SK-N-SH (cell line): ENCODE measurements around the gene ELF4. TPM values are rescaled to one million over a fixed set of nuclear protein-coding genes. Genes with fewer than 3 reads are reported as not detected.

Experiments
- CTCF ChIA-PET: fragments of 300-600, 350-600 bp; formaldehyde crosslinking; extraction: SDS; loops from one replicate; lab custom pipeline; 2021; lab: Yijun Ruan, JAX
- POLR2A ChIA-PET: fragments of 350-600 bp; sonication (Branson Sonifier 250); formaldehyde crosslinking; extraction: SDS; loops from one replicate; lab custom pipeline; 2020; ENCODE audit warnings: antibody characterized with exemption, inconsistent platforms; lab: Yijun Ruan, JAX
- DNase-seq: peaks from one replicate; pipeline ENCODE4 v3.0.0; 2012
- H2AFZ ChIP-seq: fragments of 200-600 bp; sonication (generic); 2 replicates; pipeline ENCODE4 v1.8.1; 2016; ENCODE audit warnings: antibody characterized with exemption, mild to moderate bottlenecking, low read depth
- H3F3A ChIP-seq: fragments of 200-600 bp; sonication (generic); replicated peaks from 2 replicates; pipeline ENCODE3; 2016; ENCODE audit warnings: antibody characterized with exemption, mild to moderate bottlenecking; ENCODE audit not compliant: insufficient read depth
- H3K27ac ChIP-seq, 2 experiments: fragments of 200-500 bp in 1 of 2; fragments of 200-600 bp in 1 of 2; sonication (Bioruptor generic) in 1 of 2; sonication (generic), shearing (Covaris generic) in 1 of 2; 2 replicates each; pipeline versions ENCODE4 v1.5.1 to v1.6.1; 2014 to 2016; ENCODE audit warnings: low read depth in 2 of 2, inconsistent platforms in 1 of 2, low read length in 1 of 2, mild to moderate bottlenecking in 1 of 2, mixed read lengths in 1 of 2
- H3K27me3 ChIP-seq: fragments of 200-600 bp; sonication (generic), shearing (Covaris generic); 2 replicates; pipeline ENCODE4 v1.6.1; 2016; ENCODE audit warnings: mixed run types; ENCODE audit not compliant: insufficient read depth
- H3K36me3 ChIP-seq, 2 experiments: fragments of 200-500 bp in 1 of 2; fragments of 200-600 bp in 1 of 2; sonication (Bioruptor generic) in 1 of 2; sonication (generic) in 1 of 2; replicated peaks in 1 of 2; 2 replicates each; pipeline versions ENCODE3 to v1.5.1; 2014 to 2016; ENCODE audit warnings: low read length in 1 of 2, mild to moderate bottlenecking in 1 of 2; ENCODE audit not compliant: insufficient read depth in 2 of 2, control insufficient read depth in 1 of 2
- H3K4me1 ChIP-seq, 2 experiments: fragments of 200-500 bp in 1 of 2; fragments of 200-600 bp in 1 of 2; sonication (Bioruptor generic) in 1 of 2; sonication (generic), shearing (Covaris generic) in 1 of 2; 2 replicates each; pipeline versions ENCODE4 v1.5.1 to v1.6.1; 2014 to 2016; ENCODE audit warnings: low read depth in 1 of 2, low read length in 1 of 2, mixed run types in 1 of 2; ENCODE audit not compliant: insufficient read depth in 2 of 2, control insufficient read depth in 1 of 2
- H3K4me2 ChIP-seq: fragments of 200-600 bp; sonication (generic), shearing (Covaris generic); 2 replicates; pipeline ENCODE4 v1.6.1; 2017; ENCODE audit warnings: mixed run types
- H3K4me3 ChIP-seq, 2 experiments: fragments of 200-500 bp in 1 of 2; fragments of 200-600 bp in 1 of 2; sonication (Bioruptor generic) in 1 of 2; sonication (generic), shearing (Covaris generic) in 1 of 2; 2 replicates each; pipeline versions ENCODE4 v1.5.1 to v1.8.1; 2014 to 2016; ENCODE audit warnings: low read depth in 2 of 2, inconsistent platforms in 1 of 2, low read length in 1 of 2, mild to moderate bottlenecking in 1 of 2, mixed read lengths in 1 of 2, moderate library complexity in 1 of 2
- H3K79me2 ChIP-seq: fragments of 200-600 bp; sonication (generic); 2 replicates; pipeline ENCODE4 v1.8.1; 2017; ENCODE audit warnings: mild to moderate bottlenecking; ENCODE audit not compliant: insufficient read depth
- H3K9ac ChIP-seq: fragments of 200-600 bp; sonication (generic); 2 replicates; pipeline ENCODE4 v1.6.1; 2017; ENCODE audit warnings: mixed run types
- H3K9me2 ChIP-seq: fragments of 200-600 bp; sonication (generic); 2 replicates; pipeline ENCODE4 v1.6.1; 2017; ENCODE audit warnings: mixed run types
- H3K9me3 ChIP-seq: fragments of 200-600 bp; sonication (generic); 2 replicates; pipeline ENCODE4 v1.6.1; 2017; ENCODE audit warnings: mixed run types, mild to moderate bottlenecking, moderate library complexity
- H4K20me1 ChIP-seq: fragments of 200-600 bp; sonication (generic); 2 replicates; pipeline ENCODE4 v1.6.1; 2017; ENCODE audit warnings: mild to moderate bottlenecking, mixed run types; ENCODE audit not compliant: insufficient read depth
- CHD2 ChIP-seq: fragments of 150-350 bp; IDR thresholded peaks from 2 replicates; pipeline ENCODE4 v1.6.1; 2018; ENCODE audit warnings: low read length; ENCODE audit not compliant: partially characterized antibody
- CTCF ChIP-seq: fragments of 200-600 bp; sonication (generic); IDR thresholded peaks from 2 replicates; pipeline ENCODE4 v1.6.1; 2017; ENCODE audit warnings: antibody characterized with exemption, mild to moderate bottlenecking, moderate library complexity
- EZH2phosphoT487 ChIP-seq: fragments of 200-600 bp; sonication (generic); IDR thresholded peaks from 2 replicates; pipeline ENCODE4 v1.6.1; 2017; ENCODE audit warnings: low read depth, mixed run types, mild to moderate bottlenecking, antibody characterized with exemption, moderate library complexity, borderline replicate concordance
- FOXM1 ChIP-seq: IDR thresholded peaks from 2 replicates; pipeline ENCODE4 v1.4.0; 2012; ENCODE audit warnings: low read depth, mild to moderate bottlenecking
- IRF3 ChIP-seq: fragments of 150-350 bp; IDR thresholded peaks from 2 replicates; pipeline ENCODE4 v1.6.1; 2016; ENCODE audit warnings: mild to moderate bottlenecking, low read depth, low read length
- MAX ChIP-seq: IDR thresholded peaks from 2 replicates; pipeline ENCODE4 v1.4.0; 2012; ENCODE audit warnings: low read depth
- MXI1 ChIP-seq: IDR thresholded peaks from 2 replicates; pipeline ENCODE4 v1.6.1; 2012; ENCODE audit warnings: mild to moderate bottlenecking, low read depth, low read length, improper control_type of control experiment
- NFIC ChIP-seq: IDR thresholded peaks from 2 replicates; pipeline ENCODE4 v1.4.0; 2012; ENCODE audit warnings: borderline replicate concordance
- NRF1 ChIP-seq: IDR thresholded peaks from 2 replicates; pipeline ENCODE4 v1.6.1; 2012; ENCODE audit warnings: low read depth, mild to moderate bottlenecking, low read length
- PBX3 ChIP-seq: IDR thresholded peaks from 2 replicates; pipeline ENCODE4; 2012
- POLR2AphosphoS5 ChIP-seq: IDR thresholded peaks from 2 replicates; pipeline ENCODE4 v1.6.1; 2012; ENCODE audit warnings: low read depth, low read length
- RCOR1 ChIP-seq: fragments of 150-350 bp; IDR thresholded peaks from 2 replicates; pipeline ENCODE4 v1.6.1; 2017; ENCODE audit warnings: antibody characterized with exemption, low read length
- TAF1 ChIP-seq: IDR thresholded peaks from 2 replicates; pipeline ENCODE4 v1.6.1; 2012; ENCODE audit warnings: low read depth, mild to moderate bottlenecking, low read length, moderate library complexity, borderline replicate concordance
- TEAD4 ChIP-seq: IDR thresholded peaks from 2 replicates; pipeline ENCODE4 v1.4.0; 2012; ENCODE audit warnings: mild to moderate bottlenecking, borderline replicate concordance; ENCODE audit not compliant: insufficient read depth
- USF1 ChIP-seq: IDR thresholded peaks from 2 replicates; pipeline ENCODE4 v1.4.0; 2012; ENCODE audit warnings: low read depth, borderline replicate concordance
- ZBTB33 ChIP-seq: IDR thresholded peaks from 2 replicates; pipeline ENCODE4 v1.4.0; 2012; ENCODE audit warnings: low read depth, borderline replicate concordance
- WGBS: methylation state at CpG from one replicate; pipeline ENCODE4 v1.1.6; 2017; ENCODE audit warnings: low lambda C conversion rate; 5-methylcytosine and 5-hydroxymethylcytosine counted together
- polyA plus RNA-seq, 3 experiments: library from polyadenylated mRNA; depleted of rRNA; stranded (reverse); fragments of >200 nt; gene quantifications; 2 replicates each; pipeline ENCODE4 v1.2.3, GENCODE V29; 2012

Gene ELF4
- polyA plus RNA-seq, 1 of the 3 experiments (the other 2 are of a cell fraction), result 9.6 TPM

- Histone ChIP-seq H3K9me3 (no peaks in the 10 kb centered on the region), H3K79me2 (no peaks in the 10 kb centered on the region), H3K4me1 (peaks cover 9 to 15% of the 10 kb centered on the region in 2 experiments; a peak in 3 of 4 replicates), H3K9me2 (no peaks in the 10 kb centered on the region), H4K20me1 (no peaks in the 10 kb centered on the region), H3K36me3 (peaks cover under 1 to 1% of the 10 kb centered on the region in 2 experiments), H3K27ac (no peak overlapping the region), H3F3A (peaks cover 3% of the 10 kb centered on the region), H2AFZ (no peak overlapping the region), H3K27me3 (peaks cover 8% of the 10 kb centered on the region; the same call in 1 of the 2 replicates), H3K9ac (no peak overlapping the region), H3K4me2 (peak overlapping the region; percentile 44), H3K4me3 (no peak overlapping the region)
- DNase-seq, result no peak
- WGBS, result 43% methylated on average over 12 of the region's 14 CpGs
- TF ChIP-seq CHD2 (no peak), NFIC (no peak), ZBTB33 (no peak), TEAD4 (no peak), FOXM1 (no peak), NRF1 (no peak), MXI1 (no peak), USF1 (no peak), IRF3 (no peak), MAX (no peak), PBX3 (no peak), TAF1 (no peak), EZH2phosphoT487 (no peak), RCOR1 (no peak), CTCF (no peak), POLR2AphosphoS5 (no peak)
- ChIA-PET CTCF (interaction anchor here (0.5 to 1.2 kb wide), 4 partner anchors 11 to 61 kb away, joined by 3 to 9 read pairs (median 3); no protein-coding TSS in a partner anchor), POLR2A (no interaction called here)
Observed at GRCh38 chrX:130119312-130119898, 9.1 kb upstream of the ELF4 start.
